Nephron progenitor cell (in vitro differentiated cells): ENCODE results near the gene PDLIM7.
"Not testable (repeated sequence)": the region's sequence is repeated elsewhere in the genome, so short reads cannot be mapped to it uniquely, and the experiment has no call there.

Experiments used
- DNase-seq: peaks from one replicate; pipeline ENCODE4 v3.0.0; 2021
- H3K27ac Mint-ChIP-seq: 2 replicates; pipeline ENCODE4 v1.8.0; 2021; ENCODE audit warnings: mild to moderate bottlenecking, moderate library complexity, mixed read lengths
- H3K27me3 Mint-ChIP-seq: 2 replicates; pipeline ENCODE4 v1.8.0; 2021; ENCODE audit warnings: mild to moderate bottlenecking, low read depth, mixed read lengths; ENCODE audit not compliant: poor library complexity
- H3K36me3 Mint-ChIP-seq: 2 replicates; pipeline ENCODE4 v1.8.0; 2021; ENCODE audit warnings: low read depth, mixed read lengths
- H3K4me1 Mint-ChIP-seq: 2 replicates; pipeline ENCODE4 v1.8.0; 2021; ENCODE audit warnings: mixed read lengths
- H3K4me3 Mint-ChIP-seq: 2 replicates; pipeline ENCODE4 v1.8.0; 2021; ENCODE audit warnings: mild to moderate bottlenecking, moderate library complexity, mixed read lengths
- H3K9me3 Mint-ChIP-seq: 2 replicates; pipeline ENCODE4 v1.8.0; 2021; ENCODE audit warnings: mild to moderate bottlenecking, moderate library complexity, mixed read lengths
- TF ChIP-seq, protein P1 (sequence below): fragments of 200-600 bp; sonication (generic); IDR thresholded peaks from 2 replicates; pipeline ENCODE4 v1.5.0; 2021; ENCODE audit warnings: antibody characterized with exemption

Gene PDLIM7

DNA sequence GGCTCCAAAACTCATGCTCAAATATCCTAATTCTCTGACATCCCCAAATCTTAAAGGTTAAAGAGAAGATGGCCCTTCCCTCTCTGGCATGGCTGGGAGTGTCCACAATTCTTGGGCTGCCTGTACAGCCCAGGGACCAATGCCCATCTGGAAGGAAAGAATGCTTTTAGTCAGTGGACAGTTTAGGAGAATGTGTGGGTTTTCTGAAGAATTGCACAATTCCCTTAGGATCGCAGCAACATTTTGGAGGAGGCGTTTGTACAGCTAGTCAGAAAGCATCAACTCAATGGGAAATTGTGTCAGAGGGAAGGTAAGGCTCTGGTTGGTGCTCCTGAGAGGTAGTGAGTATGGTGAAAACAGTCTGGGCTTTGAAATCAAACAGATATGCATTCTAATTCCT lies 42.0 kb upstream of the PDLIM7 start:
- peak overlapping the region; percentile 39 for H3K27ac Mint-ChIP-seq
- H3K9me3 Mint-ChIP-seq: no peaks in the 10 kb centered on the region
- no peak overlapping the region for H3K4me3 Mint-ChIP-seq
- DNase-seq: no peak
- TF ChIP-seq, protein P1, sequence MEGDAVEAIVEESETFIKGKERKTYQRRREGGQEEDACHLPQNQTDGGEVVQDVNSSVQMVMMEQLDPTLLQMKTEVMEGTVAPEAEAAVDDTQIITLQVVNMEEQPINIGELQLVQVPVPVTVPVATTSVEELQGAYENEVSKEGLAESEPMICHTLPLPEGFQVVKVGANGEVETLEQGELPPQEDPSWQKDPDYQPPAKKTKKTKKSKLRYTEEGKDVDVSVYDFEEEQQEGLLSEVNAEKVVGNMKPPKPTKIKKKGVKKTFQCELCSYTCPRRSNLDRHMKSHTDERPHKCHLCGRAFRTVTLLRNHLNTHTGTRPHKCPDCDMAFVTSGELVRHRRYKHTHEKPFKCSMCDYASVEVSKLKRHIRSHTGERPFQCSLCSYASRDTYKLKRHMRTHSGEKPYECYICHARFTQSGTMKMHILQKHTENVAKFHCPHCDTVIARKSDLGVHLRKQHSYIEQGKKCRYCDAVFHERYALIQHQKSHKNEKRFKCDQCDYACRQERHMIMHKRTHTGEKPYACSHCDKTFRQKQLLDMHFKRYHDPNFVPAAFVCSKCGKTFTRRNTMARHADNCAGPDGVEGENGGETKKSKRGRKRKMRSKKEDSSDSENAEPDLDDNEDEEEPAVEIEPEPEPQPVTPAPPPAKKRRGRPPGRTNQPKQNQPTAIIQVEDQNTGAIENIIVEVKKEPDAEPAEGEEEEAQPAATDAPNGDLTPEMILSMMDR: no peak
- H3K36me3 Mint-ChIP-seq: peaks cover 43% of the 10 kb centered on the region
- H3K27me3 Mint-ChIP-seq: peaks cover 2% of the 10 kb centered on the region
- peaks cover 14% of the 10 kb centered on the region for H3K4me1 Mint-ChIP-seq

DNA sequence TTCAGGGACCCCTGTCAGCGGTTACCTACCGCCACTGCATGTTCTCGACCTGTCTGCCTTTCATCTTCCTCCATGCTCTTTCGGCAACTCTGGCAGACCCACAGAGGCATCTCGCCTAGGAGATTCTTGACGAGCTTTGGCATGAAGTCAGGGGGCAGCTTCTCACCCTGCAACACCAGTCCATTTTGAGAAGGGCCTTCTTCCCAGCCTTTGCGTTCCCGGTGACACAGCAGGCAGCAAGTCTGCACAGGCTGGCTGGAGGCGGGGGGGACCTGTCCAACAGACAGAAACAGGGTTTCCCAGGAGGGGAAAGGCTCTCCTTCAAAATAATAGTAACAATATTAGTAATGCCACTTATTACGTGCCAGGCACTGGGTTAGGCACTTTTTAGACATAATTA lies 41.5 kb upstream of the PDLIM7 start:
- Mint-ChIP-seq H3K4me1 (peaks cover 14% of the 10 kb centered on the region), H3K27ac (peak overlapping the region; percentile 42), H3K4me3 (no peak overlapping the region), H3K27me3 (peaks cover 2% of the 10 kb centered on the region), H3K36me3 (peaks cover 45% of the 10 kb centered on the region), H3K9me3 (no peaks in the 10 kb centered on the region)
- DNase-seq: no peak
- TF ChIP-seq, protein P1: no peak

DNA sequence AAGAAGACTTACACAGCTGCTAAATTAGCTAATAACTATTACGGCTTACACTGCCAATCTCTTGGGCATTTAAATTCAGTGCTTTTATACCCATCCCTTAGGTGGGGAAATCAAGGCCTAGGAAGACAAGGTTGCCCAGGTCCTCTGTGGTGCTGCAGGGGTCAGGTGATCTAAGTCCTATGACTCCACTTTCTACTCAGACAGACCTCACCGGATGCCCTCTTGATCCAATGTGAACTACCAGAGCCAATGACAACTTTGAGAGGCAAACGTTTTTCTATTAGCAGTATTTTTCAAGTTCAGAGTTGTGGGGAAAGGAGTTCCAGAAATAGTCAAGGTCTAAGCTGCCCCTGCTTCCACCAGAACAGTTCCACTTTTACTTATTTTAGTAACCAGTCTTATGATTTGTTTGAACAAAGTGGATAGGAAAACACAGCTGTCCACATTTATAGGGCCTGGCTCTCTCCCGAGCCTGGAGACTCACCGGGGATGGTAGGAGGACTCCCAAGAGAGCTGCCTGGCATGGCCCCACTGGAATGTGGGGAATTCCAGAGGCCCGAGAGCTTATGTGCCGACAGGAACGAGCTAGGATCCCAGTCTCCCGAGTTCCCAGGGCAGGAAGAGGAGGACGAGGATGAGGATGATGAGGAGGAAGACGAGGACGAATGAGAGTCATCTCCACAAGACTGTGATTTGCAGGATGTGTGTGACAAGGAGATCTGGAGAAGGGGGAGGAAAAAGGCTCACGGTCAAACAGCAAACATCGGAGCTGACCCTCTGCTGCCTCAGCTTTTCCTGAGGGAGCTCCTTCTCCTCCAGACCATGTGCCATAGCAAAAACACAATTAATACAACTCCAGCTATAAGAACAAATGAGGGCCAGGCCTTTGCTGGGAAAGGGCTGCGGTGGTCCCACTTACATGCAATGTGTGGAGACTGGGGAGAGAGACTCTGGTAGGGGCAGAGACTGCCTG lies 40.3 kb upstream of the PDLIM7 start:
- H3K4me3 Mint-ChIP-seq: no peak overlapping the region
- H3K27ac Mint-ChIP-seq: peak overlapping the region; percentile 96
- peaks cover 47% of the 10 kb centered on the region for H3K36me3 Mint-ChIP-seq
- no peaks in the 10 kb centered on the region for H3K9me3 Mint-ChIP-seq
- peak; percentile 19 for DNase-seq
- TF ChIP-seq, protein P1: no peak
- H3K27me3 Mint-ChIP-seq: peaks cover 2% of the 10 kb centered on the region
- peaks cover 14% of the 10 kb centered on the region for H3K4me1 Mint-ChIP-seq

DNA sequence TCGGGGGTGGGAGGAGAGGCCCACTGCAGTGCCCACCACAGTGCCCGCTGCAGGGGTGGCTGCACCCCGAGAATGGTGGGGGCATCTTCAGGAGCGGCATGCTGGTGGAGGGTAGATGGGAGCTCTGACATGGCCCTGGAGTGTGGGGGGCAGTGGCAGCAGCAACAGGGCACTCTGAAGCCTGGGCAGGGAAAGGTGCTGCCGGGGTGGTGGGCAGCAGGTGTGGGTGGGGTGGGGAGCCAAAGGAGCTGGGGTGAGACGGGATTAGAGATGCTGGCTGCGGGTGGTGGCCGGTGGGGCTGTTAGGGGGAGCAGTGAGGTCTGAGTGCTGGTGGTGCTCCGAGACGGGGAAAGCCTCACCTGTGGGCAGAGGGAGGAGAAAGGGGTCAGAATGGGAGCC lies 39.0 kb upstream of the PDLIM7 start:
- Mint-ChIP-seq H3K4me1 (peaks cover 14% of the 10 kb centered on the region), H3K9me3 (no peaks in the 10 kb centered on the region), H3K27ac (no peak overlapping the region), H3K27me3 (peaks cover 2% of the 10 kb centered on the region), H3K36me3 (peaks cover 46% of the 10 kb centered on the region), H3K4me3 (no peak overlapping the region)
- no peak for DNase-seq
- TF ChIP-seq, protein P1: no peak

DNA sequence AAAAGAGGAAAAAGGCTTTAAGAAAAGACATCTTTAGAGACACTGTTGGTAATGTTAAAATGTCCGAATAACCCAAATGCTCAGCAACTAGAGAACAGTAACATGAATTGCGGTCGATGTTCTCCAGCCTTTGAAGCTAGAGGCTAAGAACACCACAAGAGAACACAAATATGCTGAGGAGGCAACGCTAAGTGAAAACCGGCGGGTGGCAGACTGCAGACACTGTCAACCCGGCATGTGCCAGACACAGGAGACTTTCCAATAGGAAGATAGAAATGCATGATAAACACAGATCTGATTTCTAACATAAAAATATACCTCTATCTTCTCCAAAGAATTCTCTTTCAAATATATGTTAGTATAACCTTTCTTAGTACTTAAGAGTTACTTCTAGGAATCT lies 37.7 kb upstream of the PDLIM7 start:
- DNase-seq: no peak
- H3K36me3 Mint-ChIP-seq: peaks cover 49% of the 10 kb centered on the region
- H3K9me3 Mint-ChIP-seq: no peaks in the 10 kb centered on the region
- peaks cover 2% of the 10 kb centered on the region for H3K27me3 Mint-ChIP-seq
- H3K27ac Mint-ChIP-seq: no peak overlapping the region
- H3K4me1 Mint-ChIP-seq: peaks cover 14% of the 10 kb centered on the region
- TF ChIP-seq, protein P1: no peak
- H3K4me3 Mint-ChIP-seq: no peak overlapping the region

DNA sequence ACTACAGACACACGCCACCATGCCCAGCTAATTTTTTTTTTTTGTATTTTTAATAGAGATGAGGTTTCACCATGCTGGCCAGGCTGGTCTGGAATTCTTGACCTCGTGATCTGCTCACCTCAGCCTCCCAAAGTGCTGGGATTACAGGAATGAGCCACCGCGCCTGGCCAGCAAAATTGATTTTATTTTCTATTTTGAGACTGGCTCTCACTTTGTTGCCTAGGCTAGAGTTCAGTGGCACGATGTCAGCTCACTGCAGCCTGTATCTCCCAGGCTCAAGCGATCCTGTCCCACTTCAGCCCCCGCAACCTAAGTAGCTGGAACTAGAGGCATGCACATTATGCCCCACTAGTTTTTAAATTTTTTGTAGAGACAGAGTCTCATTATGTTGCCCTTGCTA lies 37.0 kb upstream of the PDLIM7 start:
- not testable (repeated sequence) for H3K27me3 Mint-ChIP-seq, H3K27ac Mint-ChIP-seq, DNase-seq, H3K4me3 Mint-ChIP-seq, H3K9me3 Mint-ChIP-seq
- H3K36me3 Mint-ChIP-seq: peaks cover 49% of the 10 kb centered on the region
- H3K4me1 Mint-ChIP-seq: peaks cover 12% of the 10 kb centered on the region
